SK-N-MC (cell line): Measurements from ENCODE around the gene TGFBR3.

ENCODE experiments used
- EZH2 ChIP-seq: fragments of 200-600 bp; sonication (generic); IDR thresholded peaks from one replicate; pipeline ENCODE4 v1.6.1; 2017; ENCODE audit warnings: antibody characterized with exemption
- FOXP2 ChIP-seq: optimal IDR thresholded peaks from 2 replicates; pipeline ENCODE3; 2011; ENCODE audit warnings: mild to moderate bottlenecking, moderate library complexity; ENCODE audit not compliant: insufficient read depth; ENCODE audit errors: extremely low read length, control extremely low read depth
- POLR2AphosphoS5 ChIP-seq: IDR thresholded peaks from 2 replicates; pipeline ENCODE4 v1.6.1; 2012; ENCODE audit warnings: mild to moderate bottlenecking, low read depth, low read length, borderline replicate concordance

GRCh38 chr1:91828583-91829281, 57.2 kb downstream of the TGFBR3 start:
- no peak for TF ChIP-seq POLR2AphosphoS5
- TF ChIP-seq EZH2 = no peak
- no peak for TF ChIP-seq FOXP2
